Naive thymus-derived CD4-positive, alpha-beta T cell (primary cell): ENCODE measurements around the gene ZBTB17. TPM values are rescaled to one million over a fixed set of nuclear protein-coding genes. Genes with fewer than 3 reads are reported as not detected.

ENCODE experiments used
- ATAC-seq: fragments of 150-1000 bp; cut with Tn5 transposase; 2 replicates; pipeline ENCODE4 v1.10.0; 2021; ENCODE audit warnings: mild to moderate bottlenecking, moderate library complexity
- CTCF ChIA-PET: fragments of 350-600 bp; sonication (Branson Sonifier 250); formaldehyde crosslinking; loops from one replicate; lab custom pipeline; 2021; ENCODE audit warnings: antibody characterized with exemption; lab: Charles Lee
- POLR2A ChIA-PET: fragments of 350-600 bp; sonication (Branson Sonifier 250); formaldehyde crosslinking; loops from one replicate; lab custom pipeline; 2021; ENCODE audit warnings: antibody characterized with exemption, inconsistent platforms; lab: Charles Lee
- DNase-seq, 9 donors: peaks; one replicate each; pipeline versions ENCODE4 v3.0.0 to v3.0.0-alpha.2; 2020 to 2022; ENCODE audit warnings: mixed read lengths in 1 of 9
- H3K27ac ChIP-seq: one replicate; pipeline ENCODE4 v1.7.0; 2013; ENCODE audit warnings: mild to moderate bottlenecking, low read depth, low read length, moderate library complexity
- H3K27me3 ChIP-seq, 2 donors: one replicate each; pipeline ENCODE4 v1.7.0; 2013; ENCODE audit warnings: low read length in 2 of 2, mild to moderate bottlenecking in 2 of 2, moderate library complexity in 2 of 2; ENCODE audit not compliant: control insufficient read depth in 2 of 2, insufficient read depth in 2 of 2
- H3K36me3 ChIP-seq, 3 experiments: 1 replicate in 2 of 3; 2 replicates in 1 of 3; pipeline ENCODE4 v1.7.0; 2013; ENCODE audit warnings: low read length in 3 of 3, mild to moderate bottlenecking in 3 of 3, moderate library complexity in 1 of 3; ENCODE audit not compliant: insufficient read depth in 3 of 3, control insufficient read depth in 2 of 3
- H3K4me1 ChIP-seq, 2 donors: one replicate each; pipeline ENCODE4 v1.7.0; 2013; ENCODE audit warnings: low read length in 2 of 2, mild to moderate bottlenecking in 2 of 2, moderate library complexity in 1 of 2; ENCODE audit not compliant: control insufficient read depth in 2 of 2, insufficient read depth in 2 of 2
- H3K4me3 ChIP-seq: 2 replicates; pipeline ENCODE4 v1.7.0; 2013; ENCODE audit warnings: mild to moderate bottlenecking, low read length
- H3K9me3 ChIP-seq, 3 experiments: 1 replicate in 2 of 3; 2 replicates in 1 of 3; pipeline ENCODE4 v1.7.0; 2013; ENCODE audit warnings: low read length in 3 of 3; ENCODE audit not compliant: control insufficient read depth in 2 of 3
- H3K27ac Mint-ChIP-seq, 9 donors: one replicate each; pipeline ENCODE4 v1.8.0; 2020 to 2022; ENCODE audit warnings: mixed read lengths in 9 of 9, mild to moderate bottlenecking in 8 of 9, moderate library complexity in 5 of 9, inconsistent platforms in 2 of 9
- H3K27me3 Mint-ChIP-seq, 5 donors: one replicate each; pipeline ENCODE4 v1.8.0; 2021 to 2022; ENCODE audit warnings: mixed read lengths in 5 of 5, mild to moderate bottlenecking in 1 of 5
- H3K36me3 Mint-ChIP-seq, 5 donors: one replicate each; pipeline ENCODE4 v1.8.0; 2020 to 2022; ENCODE audit warnings: mixed read lengths in 5 of 5, mild to moderate bottlenecking in 3 of 5, inconsistent platforms in 1 of 5
- H3K4me1 Mint-ChIP-seq, 7 donors: one replicate each; pipeline ENCODE4 v1.8.0; 2020 to 2022; ENCODE audit warnings: mixed read lengths in 7 of 7, mild to moderate bottlenecking in 3 of 7, inconsistent platforms in 1 of 7
- H3K4me3 Mint-ChIP-seq, 10 donors: one replicate each; pipeline ENCODE4 v1.8.0; 2020 to 2022; ENCODE audit warnings: mild to moderate bottlenecking in 10 of 10, mixed read lengths in 10 of 10, moderate library complexity in 6 of 10, inconsistent platforms in 2 of 10
- H3K9me3 Mint-ChIP-seq, 11 donors: one replicate each; pipeline ENCODE4 v1.8.0; 2020 to 2022; ENCODE audit warnings: mixed read lengths in 11 of 11, mild to moderate bottlenecking in 4 of 11, inconsistent platforms in 1 of 11, moderate library complexity in 1 of 11
- intact Hi-C, 2 donors: fragments of 100-400 bp; cut with micrococcal nuclease; formaldehyde crosslinking; loops; one replicate each; pipeline ENCODE4 v1.15.1; 2023
- polyA plus RNA-seq, 2 donors: library from polyadenylated mRNA; unstranded; fragments of 300-500 nt; fragmentation: Illumina TruSeq; gene quantifications; one replicate each; pipeline ENCODE4 v1.2.3, GENCODE V29; 2021
- total RNA-seq, 6 experiments: library from RNA in 5 of 6; stranded (reverse) in 5 of 6; gene quantifications; 1 replicate in 5 of 6; 2 replicates in 1 of 6; pipeline ENCODE4 v1.2.3 and lab custom pipeline; 2021 to 2026

ZBTB17 gene
- total and polyA plus RNA-seq, 7 experiments from 2014 or later, result 11.2 to 85.1 (median 63.5) TPM

- H3K27ac Mint-ChIP-seq, result peak overlapping the region in 7 of 9 donors; percentile 26 to 87 (median 59)
- intact Hi-C loops, result no loop called here
- H3K9me3 ChIP-seq, result no peaks in the 10 kb centered on the region
- no peak for DNase-seq
- peaks cover 3 to 15% (median 5%) of the 10 kb centered on the region in 5 donors for H3K36me3 Mint-ChIP-seq
- H3K4me3 Mint-ChIP-seq, result no peak overlapping the region
- H3K4me1 ChIP-seq, result peaks cover 22 to 31% of the 10 kb centered on the region in 2 donors
- ChIA-PET POLR2A (no interaction called here), CTCF (no interaction called here)
- peaks cover 23 to 53% (median 44%) of the 10 kb centered on the region in 7 donors for H3K4me1 Mint-ChIP-seq
- H3K27me3 Mint-ChIP-seq, result no peaks in the 10 kb centered on the region
- no peak for ATAC-seq
- H3K9me3 Mint-ChIP-seq, result no peaks in the 10 kb centered on the region
- no peak overlapping the region for H3K27ac ChIP-seq
- H3K36me3 ChIP-seq, result peaks cover 0 to 54% (median 18%) of the 10 kb centered on the region in 3 experiments
- no peaks in the 10 kb centered on the region for H3K27me3 ChIP-seq
- H3K4me3 ChIP-seq, result no peak overlapping the region
These were observed 27.8 kb downstream of the ZBTB17 start for GRCh38 chr1:15948091-15948591.

GRCh38 chr1:15947382-15948090 is 28.4 kb downstream of the ZBTB17 start:
- no peak for DNase-seq
- Histone ChIP-seq H3K27me3 (no peaks in the 10 kb centered on the region), H3K4me1 (peaks cover 22 to 31% of the 10 kb centered on the region in 2 donors), H3K27ac (no peak overlapping the region), H3K4me3 (no peak overlapping the region), H3K9me3 (no peaks in the 10 kb centered on the region), H3K36me3 (peaks cover 0 to 60% (median 18%) of the 10 kb centered on the region in 3 experiments)
- CTCF ChIA-PET, result no interaction called here
- peak overlapping the region in 1 of 10 donors; percentile 5 for H3K4me3 Mint-ChIP-seq
- peaks cover 2 to 16% (median 4%) of the 10 kb centered on the region in 5 donors for H3K36me3 Mint-ChIP-seq
- POLR2A ChIA-PET, result no interaction called here
- no peak for ATAC-seq
- peaks cover 20 to 48% (median 40%) of the 10 kb centered on the region in 7 donors for H3K4me1 Mint-ChIP-seq
- H3K9me3 Mint-ChIP-seq, result no peaks in the 10 kb centered on the region
- H3K27me3 Mint-ChIP-seq, result no peaks in the 10 kb centered on the region
- intact Hi-C loops, result no loop called here
- peak overlapping the region in 6 of 9 donors; percentile 4 to 79 (median 38) for H3K27ac Mint-ChIP-seq

GRCh38 chr1:15946571-15947381 is 29.1 kb downstream of the ZBTB17 start:
- Histone ChIP-seq H3K4me1 (peaks cover 22 to 31% of the 10 kb centered on the region in 2 donors), H3K9me3 (no peaks in the 10 kb centered on the region), H3K27me3 (no peaks in the 10 kb centered on the region), H3K27ac (no peak overlapping the region), H3K4me3 (no peak overlapping the region), H3K36me3 (peaks cover 0 to 67% (median 23%) of the 10 kb centered on the region in 3 experiments)
- intact Hi-C loops, result no loop called here
- no peaks in the 10 kb centered on the region for H3K9me3 Mint-ChIP-seq
- H3K27me3 Mint-ChIP-seq, result no peaks in the 10 kb centered on the region
- CTCF ChIA-PET, result no interaction called here
- ATAC-seq (no peak), DNase-seq (no peak)
- H3K36me3 Mint-ChIP-seq, result peaks cover 0 to 19% (median 4%) of the 10 kb centered on the region in 5 donors
- H3K4me1 Mint-ChIP-seq, result peaks cover 12 to 41% (median 33%) of the 10 kb centered on the region in 7 donors
- no peak overlapping the region for H3K4me3 Mint-ChIP-seq
- POLR2A ChIA-PET, result no interaction called here
- peak overlapping the region in 5 of 9 donors; percentile 6 to 79 (median 55) for H3K27ac Mint-ChIP-seq

- POLR2A ChIA-PET, result no interaction called here
- Mint-ChIP-seq H3K27me3 (no peaks in the 10 kb centered on the region), H3K27ac (peak overlapping the region in 2 of 9 donors; percentile 6 to 55), H3K9me3 (no peaks in the 10 kb centered on the region), H3K4me1 (peaks cover 5 to 32% (median 24%) of the 10 kb centered on the region in 7 donors), H3K36me3 (peaks cover 0 to 19% (median 4%) of the 10 kb centered on the region in 5 donors), H3K4me3 (no peak overlapping the region)
- H3K27ac ChIP-seq, result no peak overlapping the region
- H3K9me3 ChIP-seq, result no peaks in the 10 kb centered on the region
- intact Hi-C loops, result no loop called here
- peaks cover 0 to 76% (median 23%) of the 10 kb centered on the region in 3 experiments for H3K36me3 ChIP-seq
- H3K4me3 ChIP-seq, result no peak overlapping the region
- DNase-seq (no peak), ATAC-seq (no peak)
- H3K27me3 ChIP-seq, result no peaks in the 10 kb centered on the region
- peaks cover 14 to 24% of the 10 kb centered on the region in 2 donors for H3K4me1 ChIP-seq
- CTCF ChIA-PET, result no interaction called here
These were observed 30.0 kb downstream of the ZBTB17 start for GRCh38 chr1:15945832-15946448.

GRCh38 chr1:15945011-15945831 is 30.7 kb downstream of the ZBTB17 start:
- no peak overlapping the region for H3K27ac Mint-ChIP-seq
- DNase-seq (peak in 1 of 9 donors; percentile 16), ATAC-seq (no peak)
- H3K4me1 ChIP-seq, result peaks cover 6 to 16% of the 10 kb centered on the region in 2 donors
- H3K4me3 ChIP-seq, result no peak overlapping the region
- H3K27me3 ChIP-seq, result no peaks in the 10 kb centered on the region
- H3K4me1 Mint-ChIP-seq, result peaks cover 0 to 25% (median 17%) of the 10 kb centered on the region in 7 donors
- intact Hi-C loops, result no loop called here
- H3K27me3 Mint-ChIP-seq, result no peaks in the 10 kb centered on the region
- ChIA-PET POLR2A (no interaction called here), CTCF (no interaction called here)
- H3K36me3 ChIP-seq, result peaks cover 0 to 83% (median 23%) of the 10 kb centered on the region in 3 experiments
- H3K4me3 Mint-ChIP-seq, result no peak overlapping the region
- H3K27ac ChIP-seq, result no peak overlapping the region
- no peaks in the 10 kb centered on the region for H3K9me3 ChIP-seq
- H3K36me3 Mint-ChIP-seq, result peaks cover 0 to 23% (median 4%) of the 10 kb centered on the region in 5 donors
- no peaks in the 10 kb centered on the region for H3K9me3 Mint-ChIP-seq
